ENCODE results near the gene FGFR2. TPM values are rescaled to one million over a fixed set of nuclear protein-coding genes. Genes with fewer than 3 reads are reported as not detected.

FGFR2 gene
- total RNA-seq, 1 experiment from 2014 or later, result 286 TPM

- Mint-ChIP-seq H3K27me3 (ENCODE audit: insufficient read depth, unreplicated experiment) (no peaks in the 10 kb centered on the region), H3K4me3 (ENCODE audit: unreplicated experiment) (no peak overlapping the region), H3K9me3 (ENCODE audit: unreplicated experiment) (no peaks in the 10 kb centered on the region), H3K4me1 (ENCODE audit: low read depth, unreplicated experiment) (peaks cover 17% of the 10 kb centered on the region), H3K36me3 (ENCODE audit: insufficient read depth, unreplicated experiment) (peaks cover 100% of the 10 kb centered on the region), H3K27ac (ENCODE audit: unreplicated experiment) (peak overlapping the region; percentile 26)
- H3K4me1 ChIP-seq, result no peaks in the 10 kb centered on the region
- H3K36me3 ChIP-seq (ENCODE audit: control insufficient read depth, insufficient read depth, low read length), result peaks cover 5% of the 10 kb centered on the region; the same call in 1 of the 2 replicates
- no peak for DNase-seq
- ChIA-PET POLR2A (no interaction called here), CTCF (no interaction called here)
- no TSS peak for BruUV-seq (replicated peaks)
- no peaks in the 10 kb centered on the region for H3K9me3 ChIP-seq
- intact Hi-C loops (cut with micrococcal nuclease; ENCODE audit: unreplicated experiment), result no loop called here
- H3K4me3 ChIP-seq (ENCODE audit: low read depth, low read length), result no peak overlapping the region
- no peaks in the 10 kb centered on the region for H3K27me3 ChIP-seq (replicated peaks; ENCODE audit: control insufficient read depth, insufficient read depth, low read length)
- TF ChIP-seq CTCF (IDR thresholded peaks at IDR 0.05; ENCODE audit: insufficient read depth in 1 of 2, low read depth in 1 of 2, low read length in 1 of 2, severe bottlenecking in 1 of 2, unreplicated experiment in 1 of 2), result no peak
Measured at GRCh38 chr10:121485436-121486139, 112.7 kb downstream of the FGFR2 start.

GRCh38 chr10:121484816-121485215 is 113.4 kb downstream of the FGFR2 start:
- peaks cover 5% of the 10 kb centered on the region; the same call in 1 of the 2 replicates for H3K36me3 ChIP-seq (ENCODE audit: control insufficient read depth, insufficient read depth, low read length)
- intact Hi-C loops (cut with micrococcal nuclease; ENCODE audit: unreplicated experiment), result no loop called here
- H3K4me3 ChIP-seq (ENCODE audit: low read depth, low read length), result no peak overlapping the region
- peaks cover 100% of the 10 kb centered on the region for H3K36me3 Mint-ChIP-seq (ENCODE audit: insufficient read depth, unreplicated experiment)
- H3K4me3 Mint-ChIP-seq (ENCODE audit: unreplicated experiment), result no peak overlapping the region
- H3K4me1 ChIP-seq, result no peaks in the 10 kb centered on the region
- no peaks in the 10 kb centered on the region for H3K9me3 Mint-ChIP-seq (ENCODE audit: unreplicated experiment)
- DNase-seq, result no peak
- H3K27ac Mint-ChIP-seq (ENCODE audit: unreplicated experiment), result peak overlapping the region; percentile 26
- no peaks in the 10 kb centered on the region for H3K27me3 Mint-ChIP-seq (ENCODE audit: insufficient read depth, unreplicated experiment)
- BruUV-seq (replicated peaks), result no TSS peak
- no peaks in the 10 kb centered on the region for H3K9me3 ChIP-seq
- CTCF ChIA-PET, result no interaction called here
- no peak for TF ChIP-seq CTCF (IDR thresholded peaks at IDR 0.05; ENCODE audit: insufficient read depth in 1 of 2, low read depth in 1 of 2, low read length in 1 of 2, severe bottlenecking in 1 of 2, unreplicated experiment in 1 of 2)
- POLR2A ChIA-PET, result no interaction called here
- H3K4me1 Mint-ChIP-seq (ENCODE audit: low read depth, unreplicated experiment), result peaks cover 15% of the 10 kb centered on the region
- no peaks in the 10 kb centered on the region for H3K27me3 ChIP-seq (replicated peaks; ENCODE audit: control insufficient read depth, insufficient read depth, low read length)

GRCh38 chr10:121484401-121484800 is 113.8 kb downstream of the FGFR2 start:
- Histone ChIP-seq H3K27me3 (replicated peaks; ENCODE audit: control insufficient read depth, insufficient read depth, low read length) (no peaks in the 10 kb centered on the region), H3K4me1 (no peaks in the 10 kb centered on the region), H3K4me3 (ENCODE audit: low read depth, low read length) (no peak overlapping the region), H3K36me3 (ENCODE audit: control insufficient read depth, insufficient read depth, low read length) (peaks cover 5% of the 10 kb centered on the region; the same call in 1 of the 2 replicates), H3K9me3 (no peaks in the 10 kb centered on the region)
- H3K27me3 Mint-ChIP-seq (ENCODE audit: insufficient read depth, unreplicated experiment), result no peaks in the 10 kb centered on the region
- peaks cover 100% of the 10 kb centered on the region for H3K36me3 Mint-ChIP-seq (ENCODE audit: insufficient read depth, unreplicated experiment)
- CTCF ChIA-PET, result no interaction called here
- H3K4me3 Mint-ChIP-seq (ENCODE audit: unreplicated experiment), result no peak overlapping the region
- intact Hi-C loops (cut with micrococcal nuclease; ENCODE audit: unreplicated experiment), result no loop called here
- H3K27ac Mint-ChIP-seq (ENCODE audit: unreplicated experiment), result no peak overlapping the region
- no peak for TF ChIP-seq CTCF (IDR thresholded peaks at IDR 0.05; ENCODE audit: insufficient read depth in 1 of 2, low read depth in 1 of 2, low read length in 1 of 2, severe bottlenecking in 1 of 2, unreplicated experiment in 1 of 2)
- no TSS peak for BruUV-seq (replicated peaks)
- POLR2A ChIA-PET, result no interaction called here
- DNase-seq, result no peak
- H3K4me1 Mint-ChIP-seq (ENCODE audit: low read depth, unreplicated experiment), result peaks cover 11% of the 10 kb centered on the region
- no peaks in the 10 kb centered on the region for H3K9me3 Mint-ChIP-seq (ENCODE audit: unreplicated experiment)
